HK-2 (cell line): ENCODE measurements around the gene CFAP46.
"Not testable (repeated sequence)": the region's sequence is repeated elsewhere in the genome, so short reads cannot be mapped to it uniquely, and the experiment has no call there.

ENCODE experiments used
- DNase-seq: peaks from one replicate; pipeline ENCODE4 v3.0.0-alpha.2; 2018; ENCODE audit not compliant: unreplicated experiment

The CFAP46 gene

DNA sequence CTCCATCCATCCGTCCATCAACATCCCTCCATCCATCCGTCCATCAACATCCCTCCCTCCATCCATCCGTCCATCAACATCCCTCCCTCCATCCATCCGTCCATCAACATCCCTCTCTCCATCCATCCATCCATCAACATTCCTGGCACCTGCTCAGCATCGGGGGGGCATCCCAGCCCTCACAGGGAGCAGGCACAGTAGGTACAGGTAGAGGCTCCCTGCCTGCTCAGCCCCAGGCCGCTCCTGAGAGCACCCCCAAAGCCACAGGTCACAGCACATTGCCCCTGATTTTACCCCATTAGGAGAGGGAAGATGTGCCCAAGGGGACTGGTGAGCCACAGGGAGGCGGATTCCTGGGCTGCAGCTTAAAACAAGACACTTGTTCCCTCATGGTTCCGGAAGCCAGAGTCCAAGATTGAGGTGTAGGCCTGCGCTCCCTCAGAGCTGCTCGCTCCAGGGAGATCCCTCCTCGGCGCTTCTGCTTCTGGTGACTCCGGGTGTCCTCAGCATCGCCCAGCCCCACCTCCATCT, 21.1 kb upstream of the CFAP46 start:
- DNase-seq: no peak

DNA sequence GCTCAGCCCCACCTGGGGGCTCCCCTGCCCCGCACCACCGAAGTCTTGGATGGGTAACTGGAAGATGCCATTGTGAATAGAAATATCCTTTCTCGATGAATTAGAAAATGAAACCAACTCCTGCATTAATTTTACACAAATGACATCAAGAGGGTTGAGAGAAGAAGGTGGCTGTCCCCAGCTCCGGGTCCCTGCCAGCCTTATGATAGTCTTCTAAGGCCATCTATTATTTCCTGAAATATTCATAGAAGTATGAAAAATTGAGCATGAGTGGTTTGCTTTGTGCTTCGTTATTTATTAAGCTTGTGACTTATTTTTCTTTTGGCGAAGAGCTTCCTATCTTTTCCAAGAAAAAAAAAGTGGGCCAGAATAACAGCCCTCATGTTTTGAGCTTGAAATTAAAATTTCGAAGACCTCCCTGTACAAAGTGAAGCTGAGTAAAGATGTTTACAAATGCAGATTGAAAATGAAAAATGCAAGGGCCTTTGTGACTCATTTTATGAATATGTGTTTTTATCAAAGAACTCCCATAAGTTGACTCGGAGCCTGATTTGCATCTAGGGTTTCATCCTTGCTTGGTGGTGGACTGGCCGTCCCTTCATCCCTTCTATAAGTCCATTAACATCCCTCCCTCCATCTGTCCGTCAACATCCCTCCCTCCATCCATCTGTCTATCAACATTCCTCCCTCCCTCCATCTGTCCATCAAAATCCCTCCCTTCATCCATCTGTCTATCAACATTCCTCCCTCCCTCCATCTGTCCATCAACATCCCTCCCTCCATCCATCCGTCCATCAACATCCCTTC, 20.5 kb upstream of the CFAP46 start:
- no peak for DNase-seq

- DNase-seq: peak; percentile 38
Measured at GRCh38 chr10:132961787-132962622, 19.6 kb upstream of the CFAP46 start.

GRCh38 chr10:132961420-132961786, 19.0 kb upstream of the CFAP46 start:
- DNase-seq: no peak

GRCh38 chr10:132960631-132961419, 18.5 kb upstream of the CFAP46 start:
- no peak for DNase-seq

DNA sequence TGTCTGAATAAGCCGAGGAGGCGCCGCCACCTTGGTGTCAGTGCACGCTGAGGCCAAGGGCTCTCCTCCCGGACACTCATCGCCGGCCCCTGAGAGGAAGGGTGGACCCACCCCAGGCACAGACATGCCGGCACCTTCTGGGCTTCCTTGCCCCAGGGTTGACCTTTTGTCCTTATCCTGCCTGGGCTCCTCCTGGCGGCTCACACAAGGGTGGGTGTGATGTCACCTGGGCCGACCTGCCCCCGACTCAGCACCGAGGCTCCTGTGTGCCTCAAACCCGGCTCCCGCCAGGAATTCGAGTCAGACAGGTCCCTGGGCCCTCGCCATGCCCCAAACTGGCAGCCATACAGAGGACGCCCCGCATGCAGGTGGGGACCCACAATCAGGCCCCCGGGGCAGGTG, 17.7 kb upstream of the CFAP46 start:
- no peak for DNase-seq

GRCh38 chr10:132959559-132959961, 17.2 kb upstream of the CFAP46 start:
- DNase-seq: no peak

DNA sequence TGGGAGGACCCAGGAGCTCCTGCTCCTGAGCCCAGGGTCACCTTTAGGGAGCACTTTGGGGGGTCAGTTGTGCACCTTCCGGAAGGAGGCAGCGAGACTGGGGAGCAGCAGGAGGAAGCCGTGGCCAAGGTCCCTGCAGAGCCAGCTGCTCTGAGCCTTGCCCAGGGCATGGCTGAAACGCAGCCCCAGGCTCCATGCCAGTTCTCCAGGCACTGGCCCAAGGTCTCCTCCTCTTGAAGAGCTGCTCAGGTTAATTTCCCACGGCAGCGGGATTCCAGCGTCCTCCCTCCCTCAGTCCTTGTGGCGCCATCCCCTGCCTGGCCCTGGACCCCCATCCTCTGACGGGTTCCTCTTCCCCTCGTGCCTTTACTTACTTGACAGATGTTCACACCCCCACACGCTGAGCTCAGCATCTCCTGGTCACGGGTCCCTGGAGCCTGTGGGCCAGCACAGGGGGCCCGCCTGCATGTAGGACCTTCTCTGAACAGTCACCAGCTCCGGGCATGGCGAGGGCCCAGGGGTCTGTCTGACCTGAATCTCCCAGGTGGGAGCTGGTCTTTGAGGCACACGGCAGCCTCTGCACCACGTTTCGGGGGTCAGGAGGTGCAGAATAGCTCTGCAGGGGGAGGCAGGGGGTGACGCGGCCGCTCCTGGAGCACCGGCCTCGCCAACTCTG, 16.7 kb upstream of the CFAP46 start:
- no peak for DNase-seq

- no peak for DNase-seq
Measured at GRCh38 chr10:132957981-132958882, 15.9 kb upstream of the CFAP46 start.

DNA sequence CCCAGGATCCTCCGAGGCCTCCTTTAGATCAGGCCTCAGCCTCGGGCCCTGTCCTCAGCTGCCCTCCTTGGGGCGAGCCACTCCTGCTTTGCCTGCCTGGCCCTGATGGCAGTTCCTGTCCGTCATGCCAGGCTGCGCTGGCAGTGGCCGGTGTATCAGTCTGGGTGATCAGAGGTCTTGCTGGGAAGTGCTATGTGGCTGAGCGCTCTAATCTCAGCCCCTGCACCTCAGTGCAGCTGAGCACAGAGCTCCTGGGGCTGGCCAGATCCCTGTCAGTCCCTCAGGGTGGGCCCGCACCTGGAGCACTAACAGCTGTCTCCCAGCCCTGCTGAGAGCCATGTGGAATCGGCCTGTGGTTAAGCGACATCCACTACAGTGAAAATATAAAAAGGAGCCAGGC, 14.8 kb upstream of the CFAP46 start:
- DNase-seq: no peak

DNA sequence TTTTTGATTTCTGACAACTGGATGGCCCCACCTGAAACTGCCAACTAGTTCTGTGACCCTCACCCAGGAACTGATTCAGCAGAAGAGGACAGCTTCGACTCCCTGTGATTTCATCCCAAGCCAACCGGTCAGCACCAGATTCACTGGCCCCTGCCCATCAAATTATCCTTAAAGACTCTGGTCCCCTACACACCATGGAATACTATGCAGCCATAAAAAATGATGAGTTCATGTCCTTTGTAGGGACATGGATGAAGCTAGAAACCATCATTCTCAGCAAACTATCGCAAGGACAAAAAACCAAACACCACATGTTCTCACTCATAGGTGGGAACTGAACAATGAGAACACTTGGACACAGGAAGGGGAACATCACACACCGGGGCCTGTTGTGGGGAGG, 13.9 kb upstream of the CFAP46 start:
- not testable (repeated sequence) for DNase-seq

DNA sequence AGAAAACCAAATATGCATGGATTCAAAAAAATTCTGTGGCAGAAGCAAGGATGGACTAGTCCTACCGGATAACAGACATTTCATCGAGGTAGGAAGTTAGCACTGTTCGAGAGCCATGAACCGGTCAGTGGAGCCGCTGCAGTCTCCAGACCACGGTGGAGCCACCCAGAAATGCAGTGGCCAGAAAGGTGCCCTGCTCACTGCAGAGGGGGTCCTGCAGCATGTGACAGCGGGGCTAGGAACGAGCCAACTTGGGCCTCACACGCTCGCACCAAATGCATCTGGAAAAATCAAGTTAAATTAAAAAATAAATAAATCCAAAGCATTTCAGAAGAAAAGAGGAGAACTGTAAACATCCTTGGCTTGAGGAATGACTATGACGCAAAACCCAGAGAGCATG, 13.1 kb upstream of the CFAP46 start:
- DNase-seq: no peak

DNA sequence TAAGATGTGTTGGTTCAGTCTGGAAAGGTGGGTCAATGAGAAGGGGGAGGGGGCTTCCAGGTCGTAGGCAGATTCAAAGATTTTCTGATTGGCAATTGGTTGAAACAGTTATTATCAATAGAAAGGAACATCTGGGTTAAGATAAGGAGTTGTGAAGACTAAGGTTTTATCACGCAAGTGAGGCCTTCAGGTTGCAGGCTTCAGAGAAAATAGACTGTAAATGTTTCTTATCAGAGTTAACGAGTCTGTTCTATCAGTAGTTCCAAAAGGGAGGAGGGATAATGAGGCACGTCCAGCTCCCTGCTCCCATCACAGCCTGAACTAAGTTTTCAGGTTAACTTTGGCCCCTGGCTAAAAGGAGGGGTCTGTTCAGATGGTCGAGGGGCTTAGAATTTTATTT, 11.1 kb upstream of the CFAP46 start:
- no peak for DNase-seq

- DNase-seq: no peak
Measured at GRCh38 chr10:132951926-132952325, 9.6 kb upstream of the CFAP46 start.

- no peak for DNase-seq
Measured at GRCh38 chr10:132948351-132948750, 6.0 kb upstream of the CFAP46 start.

- no peak for DNase-seq
Measured at GRCh38 chr10:132947843-132948242, 5.5 kb upstream of the CFAP46 start.

DNA sequence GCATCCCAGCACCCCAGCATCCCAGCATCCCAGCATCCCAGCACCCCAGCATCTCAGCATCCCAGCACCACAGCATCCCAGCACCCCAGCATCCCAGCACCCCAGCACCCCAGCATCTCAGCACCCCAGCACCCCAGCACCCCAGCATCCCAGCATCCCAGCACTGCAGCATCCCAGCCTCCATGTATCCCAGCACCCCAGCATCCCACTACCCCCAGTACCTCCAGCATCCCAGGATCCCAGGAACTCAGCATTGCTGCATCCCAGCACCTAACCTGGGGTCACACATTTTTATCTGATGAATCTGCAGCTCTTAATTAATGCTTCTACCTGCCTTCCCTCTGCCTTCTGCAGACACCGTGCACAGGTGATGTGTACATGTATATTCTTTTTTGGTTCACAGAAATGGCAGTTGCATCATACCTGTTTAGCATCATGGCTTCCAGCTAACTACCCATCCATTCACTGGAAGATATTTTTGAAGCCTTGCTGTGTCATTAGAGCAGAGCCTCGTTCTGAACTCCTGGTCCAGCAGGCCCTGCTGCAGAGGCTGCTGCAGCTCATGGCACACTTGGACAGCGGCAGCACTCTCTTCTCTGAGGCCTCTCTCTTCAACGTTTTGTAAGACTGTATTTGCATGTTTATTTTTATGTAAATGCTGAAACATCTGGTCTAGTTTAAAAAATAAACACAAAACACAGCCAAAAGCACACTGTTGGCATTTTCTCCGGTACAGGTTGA, 4.6 kb upstream of the CFAP46 start:
- no peak for DNase-seq

DNA sequence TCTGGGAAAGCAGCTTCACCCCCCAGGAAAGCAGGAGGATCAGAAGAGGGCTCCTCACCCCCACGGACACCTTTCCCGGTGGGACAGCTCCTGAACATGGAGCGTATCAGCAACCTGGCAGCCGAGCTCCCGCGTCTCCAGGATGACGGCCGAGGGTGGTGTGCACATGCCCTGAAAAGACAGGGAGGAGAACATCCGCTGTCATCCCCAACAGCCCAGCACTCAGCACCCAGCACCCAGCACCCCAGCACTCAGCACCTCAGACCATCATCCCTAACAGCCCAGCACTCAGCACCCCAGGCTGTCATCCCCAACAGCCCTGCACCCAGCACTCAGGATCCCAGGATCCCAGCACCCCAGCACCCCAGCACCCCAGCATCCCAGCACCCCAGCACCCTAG, 3.9 kb upstream of the CFAP46 start:
- DNase-seq: no peak

GRCh38 chr10:132945894-132946255, 3.5 kb upstream of the CFAP46 start:
- DNase-seq: no peak
